Measurements from ENCODE around the gene ZNF837.

DNA sequence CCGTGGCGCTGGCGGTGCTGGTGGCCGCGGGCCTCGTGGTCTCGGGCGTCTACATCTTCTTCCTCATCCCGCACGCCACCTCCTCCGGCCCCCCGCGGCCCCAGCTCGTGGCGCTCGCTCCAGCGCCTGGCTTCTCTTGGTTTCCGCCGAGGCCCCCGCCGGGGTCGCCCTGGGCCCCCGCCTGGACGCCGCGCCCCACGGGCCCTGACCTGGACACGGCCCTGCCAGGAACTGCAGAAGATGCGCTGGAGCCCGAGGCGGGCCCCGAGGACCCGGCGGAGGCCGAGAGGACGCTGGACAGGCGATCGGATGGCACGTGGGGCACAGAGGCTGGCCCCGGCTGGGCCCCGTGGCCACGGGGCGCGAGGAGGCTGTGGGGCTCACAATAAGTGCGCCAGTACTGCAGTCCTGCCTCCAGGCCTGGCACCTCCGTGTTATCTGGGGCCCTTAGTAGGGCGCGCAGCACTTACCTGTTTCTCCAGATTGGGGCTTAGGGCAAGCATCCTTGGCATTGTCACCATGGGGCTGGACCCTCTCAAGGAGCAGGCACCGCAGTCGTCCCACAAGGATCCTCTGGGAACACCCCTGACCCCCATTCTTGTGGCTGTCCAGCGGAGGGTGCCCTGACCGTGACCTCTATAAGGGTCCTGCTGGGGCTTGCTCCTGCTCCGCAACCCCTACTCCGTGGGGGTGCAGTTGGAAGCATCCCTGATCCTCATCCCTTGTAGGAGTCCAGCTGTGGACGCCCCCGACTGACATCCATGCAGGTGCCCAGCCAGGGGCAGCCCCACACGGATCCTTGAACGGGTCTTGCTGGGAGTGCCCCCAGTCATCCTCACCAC is 16.1 kb upstream of the ZNF837 start:
- TF ChIP-seq SP1 (CRISPR knock-in tag; conservative IDR thresholded peaks at IDR 0.05) (no peak), MXD4 (CRISPR knock-in tag; IDR thresholded peaks at IDR 0.05; ENCODE audit: borderline replicate concordance) (no peak), SMAD4 (CRISPR knock-in tag; IDR thresholded peaks at IDR 0.05) (no peak), ELF4 (CRISPR knock-in tag; IDR thresholded peaks at IDR 0.05; ENCODE audit: low read depth) (no peak), PRRX2 (CRISPR knock-in tag; IDR thresholded peaks at IDR 0.05) (no peak), JUN (CRISPR knock-in tag; IDR thresholded peaks at IDR 0.05) (no peak), NFE2L1 (CRISPR knock-in tag; IDR thresholded peaks at IDR 0.05) (no peak), NR2C2 (CRISPR knock-in tag; IDR thresholded peaks at IDR 0.05) (no peak)
- TF ChIP-seq, protein P1, sequence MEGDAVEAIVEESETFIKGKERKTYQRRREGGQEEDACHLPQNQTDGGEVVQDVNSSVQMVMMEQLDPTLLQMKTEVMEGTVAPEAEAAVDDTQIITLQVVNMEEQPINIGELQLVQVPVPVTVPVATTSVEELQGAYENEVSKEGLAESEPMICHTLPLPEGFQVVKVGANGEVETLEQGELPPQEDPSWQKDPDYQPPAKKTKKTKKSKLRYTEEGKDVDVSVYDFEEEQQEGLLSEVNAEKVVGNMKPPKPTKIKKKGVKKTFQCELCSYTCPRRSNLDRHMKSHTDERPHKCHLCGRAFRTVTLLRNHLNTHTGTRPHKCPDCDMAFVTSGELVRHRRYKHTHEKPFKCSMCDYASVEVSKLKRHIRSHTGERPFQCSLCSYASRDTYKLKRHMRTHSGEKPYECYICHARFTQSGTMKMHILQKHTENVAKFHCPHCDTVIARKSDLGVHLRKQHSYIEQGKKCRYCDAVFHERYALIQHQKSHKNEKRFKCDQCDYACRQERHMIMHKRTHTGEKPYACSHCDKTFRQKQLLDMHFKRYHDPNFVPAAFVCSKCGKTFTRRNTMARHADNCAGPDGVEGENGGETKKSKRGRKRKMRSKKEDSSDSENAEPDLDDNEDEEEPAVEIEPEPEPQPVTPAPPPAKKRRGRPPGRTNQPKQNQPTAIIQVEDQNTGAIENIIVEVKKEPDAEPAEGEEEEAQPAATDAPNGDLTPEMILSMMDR (IDR thresholded peaks at IDR 0.05) = no peak
- TF ChIP-seq, protein P2, sequence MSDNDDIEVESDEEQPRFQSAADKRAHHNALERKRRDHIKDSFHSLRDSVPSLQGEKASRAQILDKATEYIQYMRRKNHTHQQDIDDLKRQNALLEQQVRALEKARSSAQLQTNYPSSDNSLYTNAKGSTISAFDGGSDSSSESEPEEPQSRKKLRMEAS (CRISPR knock-in tag; IDR thresholded peaks at IDR 0.05) = no peak; the same call in 1 of the 2 replicates
- TF ChIP-seq, protein P3, sequence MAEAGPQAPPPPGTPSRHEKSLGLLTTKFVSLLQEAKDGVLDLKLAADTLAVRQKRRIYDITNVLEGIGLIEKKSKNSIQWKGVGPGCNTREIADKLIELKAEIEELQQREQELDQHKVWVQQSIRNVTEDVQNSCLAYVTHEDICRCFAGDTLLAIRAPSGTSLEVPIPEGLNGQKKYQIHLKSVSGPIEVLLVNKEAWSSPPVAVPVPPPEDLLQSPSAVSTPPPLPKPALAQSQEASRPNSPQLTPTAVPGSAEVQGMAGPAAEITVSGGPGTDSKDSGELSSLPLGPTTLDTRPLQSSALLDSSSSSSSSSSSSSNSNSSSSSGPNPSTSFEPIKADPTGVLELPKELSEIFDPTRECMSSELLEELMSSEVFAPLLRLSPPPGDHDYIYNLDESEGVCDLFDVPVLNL (CRISPR knock-in tag; IDR thresholded peaks at IDR 0.05; ENCODE audit: borderline replicate concordance, low read depth) = no peak
- TF ChIP-seq, protein P4, sequence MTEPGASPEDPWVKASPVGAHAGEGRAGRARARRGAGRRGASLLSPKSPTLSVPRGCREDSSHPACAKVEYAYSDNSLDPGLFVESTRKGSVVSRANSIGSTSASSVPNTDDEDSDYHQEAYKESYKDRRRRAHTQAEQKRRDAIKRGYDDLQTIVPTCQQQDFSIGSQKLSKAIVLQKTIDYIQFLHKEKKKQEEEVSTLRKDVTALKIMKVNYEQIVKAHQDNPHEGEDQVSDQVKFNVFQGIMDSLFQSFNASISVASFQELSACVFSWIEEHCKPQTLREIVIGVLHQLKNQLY (CRISPR knock-in tag; IDR thresholded peaks at IDR 0.05) = no peak
